ENCODE results near the gene RAET1L.
"Not testable (repeated sequence)": the region's sequence is repeated elsewhere in the genome, so short reads cannot be mapped to it uniquely, and the experiment has no call there.

Gene RAET1L

GRCh38 chr6:149991472-149991795 lies 33.9 kb downstream of the RAET1L start:
- DNase-seq (ENCODE audit: low read depth) = not testable (repeated sequence)

DNA sequence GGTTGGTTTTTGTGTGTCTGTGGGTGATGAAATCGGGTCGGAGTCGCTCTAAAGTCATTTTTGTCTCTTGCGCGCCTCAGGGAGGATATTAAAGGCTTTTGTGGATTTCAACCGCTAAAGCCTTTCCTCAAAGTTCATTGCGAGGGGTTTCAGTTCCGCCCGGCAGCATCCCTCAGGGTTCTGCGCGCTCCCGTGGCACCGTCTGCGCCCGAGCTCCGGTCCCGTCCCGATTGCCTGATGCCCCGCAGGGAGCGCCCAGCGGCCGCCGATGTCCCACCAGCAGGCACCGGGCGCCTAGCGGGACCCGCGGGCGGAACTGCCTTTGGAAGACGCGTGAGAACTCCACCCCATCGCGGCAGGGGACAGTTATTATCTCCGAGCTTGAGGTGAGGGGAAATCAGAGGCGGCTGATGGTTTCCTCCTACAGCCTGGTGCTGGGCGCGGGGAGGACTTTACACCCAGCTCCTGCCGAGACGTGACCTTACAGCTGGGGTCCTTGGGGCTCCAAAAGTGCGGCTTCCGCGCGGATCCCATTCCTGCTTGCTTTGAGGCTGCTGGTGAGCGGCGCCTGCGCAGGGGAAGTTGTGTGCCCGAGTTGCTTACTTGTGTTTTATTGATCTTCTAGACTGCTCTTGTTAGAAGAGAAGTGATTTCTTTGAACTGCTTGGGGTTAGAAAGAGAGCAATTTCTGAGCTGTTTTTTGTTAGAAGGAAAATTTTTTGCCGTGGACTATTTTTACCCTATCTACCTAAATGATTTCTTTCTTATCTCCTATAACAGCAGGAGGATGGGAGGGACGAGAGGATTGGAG lies 34.5 kb downstream of the RAET1L start:
- DNase-seq (ENCODE audit: low read depth) = no peak

DNA sequence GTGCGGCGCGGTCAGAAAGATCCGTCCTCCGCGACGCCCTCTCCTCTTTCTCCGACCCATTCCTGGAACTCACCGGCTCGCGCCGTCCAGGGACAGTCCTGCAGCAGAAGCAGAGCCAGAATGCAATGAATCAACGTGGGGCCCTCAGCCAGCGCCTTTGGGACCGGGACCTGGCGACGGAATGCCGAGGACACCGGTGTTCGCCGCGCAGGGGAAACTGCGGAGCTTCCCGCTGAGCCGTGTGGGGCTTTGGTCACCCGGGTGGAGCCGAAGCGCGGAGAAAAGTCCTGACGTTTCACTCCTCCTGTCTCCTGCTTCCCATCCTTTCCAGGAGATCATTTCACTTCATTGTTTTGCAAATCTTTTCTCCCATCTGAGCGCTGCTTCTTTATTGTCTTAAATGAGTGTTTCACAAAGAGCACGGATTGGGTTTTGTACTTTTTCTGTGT lies 35.1 kb downstream of the RAET1L start:
- DNase-seq (ENCODE audit: low read depth) = no peak

- no peak for DNase-seq (ENCODE audit: low read depth)
Observed at GRCh38 chr6:149988550-149989346, 36.6 kb downstream of the RAET1L start.

- no peak for DNase-seq (ENCODE audit: low read depth)
Observed at GRCh38 chr6:149987602-149988107, 37.7 kb downstream of the RAET1L start.

- DNase-seq (ENCODE audit: low read depth) = no peak
Observed at GRCh38 chr6:149985481-149985937, 39.8 kb downstream of the RAET1L start.

GRCh38 chr6:149984773-149985172 lies 40.6 kb downstream of the RAET1L start:
- no peak for DNase-seq (ENCODE audit: low read depth)

DNA sequence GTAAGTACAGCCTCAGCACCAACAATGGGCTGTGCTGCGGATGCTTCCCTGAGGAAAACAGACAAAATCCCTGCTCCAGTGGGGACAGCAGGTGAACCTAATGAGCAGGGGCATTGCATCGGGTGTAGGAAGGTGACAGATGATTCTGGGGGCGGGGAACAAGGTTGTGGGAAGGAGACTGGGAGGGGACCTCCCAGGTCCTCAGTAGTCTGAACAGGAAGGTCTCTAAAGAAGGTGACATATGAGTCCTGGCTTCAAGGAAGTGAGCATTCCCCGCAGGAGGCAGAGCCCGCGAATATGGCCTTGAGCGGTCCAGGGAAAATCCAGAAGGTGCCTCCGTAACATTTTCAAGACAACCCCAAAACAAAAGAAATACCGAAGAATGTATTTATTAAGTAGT lies 42.2 kb downstream of the RAET1L start:
- no peak for DNase-seq (ENCODE audit: low read depth)

GRCh38 chr6:149979293-149979692 lies 46.0 kb downstream of the RAET1L start:
- DNase-seq (ENCODE audit: low read depth) = no peak

GRCh38 chr6:149978610-149979009 lies 46.7 kb downstream of the RAET1L start:
- DNase-seq (ENCODE audit: low read depth) = no peak

DNA sequence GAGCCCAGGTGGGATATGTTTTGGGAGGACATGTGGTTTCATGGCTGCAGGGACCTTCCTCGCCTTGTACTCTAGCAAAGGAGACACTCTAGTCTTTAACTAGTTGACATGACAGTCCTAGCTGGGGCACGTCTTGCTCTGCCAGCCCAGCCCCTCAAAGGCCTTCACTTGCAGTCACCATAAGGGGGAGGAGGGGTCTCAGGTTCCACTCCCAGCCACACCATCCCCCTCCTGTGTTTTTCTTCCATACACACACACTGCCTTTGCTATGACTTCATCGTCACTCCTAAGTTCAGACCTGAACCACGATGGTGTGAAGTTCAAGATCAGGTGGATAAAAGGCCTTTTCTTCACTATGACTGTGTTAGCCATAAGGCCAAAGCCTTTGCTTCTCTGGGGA lies 48.1 kb downstream of the RAET1L start:
- no peak for DNase-seq (ENCODE audit: low read depth)

DNA sequence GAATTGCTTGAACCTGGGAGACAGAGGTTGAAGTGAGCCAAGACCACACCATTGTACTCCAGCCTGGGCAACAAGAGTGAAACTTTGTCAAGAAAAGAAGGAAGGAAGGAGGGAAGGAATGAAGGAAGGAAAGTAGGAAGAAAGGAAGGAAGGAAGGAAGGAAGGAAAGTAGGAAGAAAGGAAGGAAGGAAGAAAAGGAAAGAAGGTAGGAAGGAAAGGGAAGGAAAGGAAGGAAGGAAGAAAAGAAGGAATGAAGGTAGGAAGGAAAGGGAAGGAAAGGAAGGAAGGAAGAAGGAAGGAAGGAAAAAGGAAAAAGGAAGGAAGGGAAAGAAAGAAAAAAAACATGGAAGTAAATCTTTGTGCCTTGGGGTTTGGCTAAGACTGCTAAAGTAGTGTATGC lies 49.9 kb downstream of the RAET1L start:
- DNase-seq (ENCODE audit: low read depth) = no peak

- no peak for DNase-seq (ENCODE audit: low read depth)
Observed at GRCh38 chr6:149974825-149975224, 50.5 kb downstream of the RAET1L start.

DNA sequence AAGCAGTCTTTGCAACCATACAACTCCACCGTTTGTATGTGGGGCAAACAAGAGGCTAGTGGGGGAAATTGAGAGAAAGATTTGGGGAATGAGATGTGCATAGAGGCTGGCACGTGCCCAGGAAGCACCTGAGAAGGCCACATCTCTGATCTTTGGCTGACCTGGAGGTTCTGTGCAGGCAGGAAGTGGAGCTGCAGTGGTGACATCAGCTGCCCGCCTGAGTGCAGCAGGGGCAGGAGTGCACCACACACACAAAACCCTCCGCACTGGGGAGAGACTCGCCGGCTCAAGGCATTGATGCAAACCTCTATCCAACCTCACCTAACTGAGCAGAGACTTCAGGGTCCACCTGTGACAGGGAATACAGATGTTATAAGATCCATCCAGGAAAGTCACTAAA lies 50.9 kb downstream of the RAET1L start:
- not testable (repeated sequence) for DNase-seq (ENCODE audit: low read depth)

DNA sequence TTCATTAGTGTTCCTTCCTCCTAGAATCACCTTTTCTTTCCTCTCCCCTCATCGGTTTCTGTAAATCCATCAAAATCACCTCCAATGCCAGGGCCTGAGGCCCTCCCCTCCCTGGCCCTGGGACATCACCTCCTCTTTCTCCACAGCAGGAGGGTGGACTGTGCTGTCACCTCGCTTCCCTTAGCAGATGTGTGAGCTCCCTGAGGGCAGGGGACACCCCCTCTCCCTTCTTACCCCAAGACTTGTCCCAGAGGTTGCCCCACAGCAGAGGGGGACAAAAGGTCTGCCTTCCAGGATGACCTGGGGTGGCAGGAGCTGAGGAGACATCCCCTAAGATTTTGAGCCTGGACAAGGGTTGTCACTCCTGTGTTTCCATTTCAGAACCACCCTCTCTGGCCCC lies 55.7 kb downstream of the RAET1L start:
- DNase-seq (ENCODE audit: low read depth) = no peak

DNA sequence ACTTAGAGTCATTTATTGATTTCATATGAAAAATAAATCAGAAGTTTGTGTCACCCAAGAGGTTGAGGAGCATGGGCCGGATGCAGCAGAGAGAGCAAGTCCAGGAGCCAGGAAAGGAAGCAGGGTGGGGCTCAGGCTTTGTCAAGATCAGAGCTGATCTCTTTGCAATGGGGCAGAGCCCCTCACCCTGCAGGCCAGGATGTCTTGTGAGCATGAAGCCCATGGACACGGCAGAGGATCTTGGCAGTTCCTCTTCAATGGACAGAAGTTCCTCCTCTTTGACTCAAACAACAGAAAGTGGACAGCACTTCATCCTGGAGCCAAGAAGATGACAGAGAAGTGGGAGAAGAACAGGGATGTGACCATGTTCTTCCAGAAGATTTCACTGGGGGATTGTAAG lies 56.4 kb downstream of the RAET1L start:
- DNase-seq (ENCODE audit: low read depth) = not testable (repeated sequence)
